HG03354 (cell line): Measurements from ENCODE around the gene TNFRSF4.
"Not testable (repeated sequence)": the region's sequence is repeated elsewhere in the genome, so short reads cannot be mapped to it uniquely, and the experiment has no call there.

Experiments used
- ATAC-seq: cut with Tn5 transposase; IDR thresholded peaks from one replicate; pipeline ENCODE4 v1.9.1; 2021; ENCODE audit warnings: mild to moderate bottlenecking; ENCODE audit not compliant: unreplicated experiment, poor library complexity, severe bottlenecking

Gene TNFRSF4

DNA sequence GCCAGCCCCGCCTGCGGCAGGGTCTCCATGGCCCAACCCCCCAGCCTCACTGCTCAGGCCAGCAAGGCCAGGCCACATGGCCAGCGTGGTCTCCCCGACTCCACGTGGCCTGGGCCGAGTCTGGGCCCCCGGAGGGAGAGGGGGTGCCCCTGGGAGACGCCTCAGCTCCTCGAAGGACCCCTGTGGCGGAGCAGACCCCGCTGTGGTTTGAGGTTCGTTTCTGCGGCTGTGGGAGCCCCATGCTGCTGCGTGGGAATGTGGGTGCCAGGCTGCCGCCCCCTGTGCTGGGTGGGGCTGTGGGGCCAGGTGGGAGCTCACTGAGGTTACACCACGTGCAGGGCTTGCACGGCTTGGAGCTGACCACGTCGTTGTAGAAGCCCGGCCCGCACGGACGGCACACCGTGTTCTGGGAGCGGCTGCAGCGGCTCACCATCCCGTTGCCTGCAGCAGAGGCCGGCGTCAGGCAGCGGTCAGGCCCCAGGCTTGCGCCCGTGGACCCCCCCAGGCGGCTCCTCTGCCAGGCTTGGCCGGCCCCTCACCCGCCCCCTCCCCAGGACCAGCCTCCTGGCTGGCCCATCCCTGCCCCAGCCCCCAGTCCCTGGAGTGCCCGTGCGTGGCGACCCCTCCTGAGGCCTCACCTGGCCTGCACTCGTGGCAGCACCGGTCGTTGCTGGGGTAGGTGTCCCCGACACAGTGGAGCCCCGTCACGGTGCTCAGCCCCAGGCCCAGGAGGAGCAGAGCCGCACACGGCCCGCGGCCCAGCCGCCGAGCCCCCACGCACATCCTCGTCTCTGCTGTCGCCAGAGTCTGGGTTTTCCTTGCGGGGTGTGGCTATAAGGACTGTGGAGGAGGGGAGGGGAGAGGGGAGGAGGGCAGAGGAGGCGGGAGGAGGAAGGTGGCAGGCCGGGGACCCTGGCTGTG lies at the start of gene TNFRSF4:
Gene TNFRSF4 (minus strand): TSS at position 809 of the 921 bp plus-strand sequence. CDS start 26 bp downstream, at position 783.
- no peak for ATAC-seq

DNA sequence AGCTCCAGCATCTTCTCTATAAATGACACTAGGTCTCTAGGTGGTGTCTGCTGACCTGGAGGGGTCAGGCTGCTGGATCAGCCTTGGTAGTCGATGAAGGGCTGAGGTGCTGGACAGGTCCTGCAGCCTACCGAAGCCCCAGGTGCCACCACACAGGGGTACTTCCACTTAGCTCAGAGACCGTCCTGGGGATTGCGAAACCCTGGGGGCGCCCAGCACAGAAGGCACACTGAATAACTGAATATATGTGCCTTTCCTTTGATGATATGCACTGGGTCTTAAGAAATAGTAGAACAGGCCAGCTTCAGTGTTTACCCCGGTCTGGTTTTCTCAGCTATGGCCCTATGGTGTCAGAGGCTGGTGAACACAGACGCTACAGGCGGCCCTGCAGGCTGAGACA lies 48.8 kb upstream of the TNFRSF4 start:
- ATAC-seq = no peak

DNA sequence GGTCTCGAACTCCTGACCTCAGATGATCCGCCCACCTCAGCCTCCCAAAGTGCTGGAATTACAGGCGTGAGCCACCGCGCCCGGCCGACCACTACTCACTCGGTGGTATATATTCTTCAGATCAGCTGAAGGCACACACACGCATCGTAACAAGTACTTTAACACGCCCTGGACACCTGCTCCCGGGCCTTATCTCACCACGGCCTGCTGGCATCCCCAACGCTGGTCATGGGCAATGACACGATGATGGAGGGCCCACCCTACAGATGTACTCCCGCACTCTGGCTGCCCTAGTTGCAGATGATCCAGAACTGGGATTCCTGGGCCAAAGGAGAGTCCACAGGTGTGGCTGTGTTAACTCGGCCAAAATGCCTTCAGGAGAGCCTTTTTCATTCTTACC lies 48.1 kb upstream of the TNFRSF4 start:
- no peak for ATAC-seq

DNA sequence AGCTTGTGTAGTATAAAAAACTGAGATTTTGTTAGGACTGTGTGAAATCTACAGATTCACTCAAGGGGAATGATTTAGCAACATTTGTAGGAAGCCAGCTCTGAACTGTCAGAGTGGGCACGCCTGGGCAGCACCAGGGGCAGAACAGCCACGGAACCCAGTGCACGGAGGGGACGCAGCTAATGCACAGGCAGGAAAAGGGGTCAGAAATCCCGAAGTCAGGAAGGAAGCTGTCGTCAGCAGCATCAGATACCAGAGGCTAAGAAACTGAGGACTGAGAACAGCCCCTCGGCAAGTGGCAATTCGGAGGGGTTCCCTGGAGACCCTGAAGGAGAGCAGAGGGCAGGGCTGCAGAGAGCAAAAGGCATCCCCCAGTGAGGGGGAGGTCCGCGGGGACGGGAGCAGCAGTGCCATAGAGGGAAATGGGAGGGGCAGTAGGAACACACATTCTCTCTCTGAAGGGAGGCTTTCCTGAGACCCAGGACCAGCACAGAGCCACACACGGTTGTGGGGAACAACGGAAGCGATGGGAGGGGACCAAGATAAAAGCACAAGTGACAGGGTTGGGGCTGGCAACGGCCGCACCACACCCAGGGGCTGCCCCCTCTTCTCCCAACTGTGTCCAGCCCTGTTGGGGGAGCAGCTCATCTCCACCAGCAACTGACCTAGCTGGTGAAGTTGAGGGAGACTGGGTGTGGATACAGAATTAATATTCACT lies 47.0 kb upstream of the TNFRSF4 start:
- no peak for ATAC-seq

DNA sequence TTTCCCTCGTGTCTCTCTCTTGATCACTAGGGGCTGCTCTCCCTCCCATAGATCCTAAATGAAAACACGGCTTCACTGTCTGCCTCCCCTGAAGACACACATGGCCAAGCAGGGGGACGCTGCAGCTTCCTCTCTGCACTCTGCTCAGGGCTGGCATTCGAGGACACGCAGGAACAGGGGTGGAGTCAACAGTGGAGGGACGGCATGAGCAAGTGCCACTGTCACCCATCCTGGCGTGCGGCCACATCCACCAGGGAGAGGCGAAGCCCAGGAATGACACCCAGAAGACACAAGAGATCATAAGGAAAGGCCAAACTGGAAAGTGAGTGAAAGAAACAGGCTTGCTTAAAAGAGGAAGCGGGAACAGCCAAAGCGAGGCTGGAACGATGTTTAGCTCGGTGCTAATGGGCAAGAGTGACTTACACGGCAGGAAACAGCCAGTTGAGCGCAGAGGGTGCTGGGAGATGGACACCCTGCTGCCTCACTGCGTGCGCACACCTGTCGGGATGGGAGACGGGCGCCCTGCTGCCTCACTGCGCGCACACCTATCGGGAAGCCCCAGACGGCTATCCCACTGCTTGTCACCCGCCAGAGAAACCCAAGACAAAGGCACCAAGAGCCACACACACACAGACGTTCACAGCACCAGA lies 46.1 kb upstream of the TNFRSF4 start:
- no peak for ATAC-seq

DNA sequence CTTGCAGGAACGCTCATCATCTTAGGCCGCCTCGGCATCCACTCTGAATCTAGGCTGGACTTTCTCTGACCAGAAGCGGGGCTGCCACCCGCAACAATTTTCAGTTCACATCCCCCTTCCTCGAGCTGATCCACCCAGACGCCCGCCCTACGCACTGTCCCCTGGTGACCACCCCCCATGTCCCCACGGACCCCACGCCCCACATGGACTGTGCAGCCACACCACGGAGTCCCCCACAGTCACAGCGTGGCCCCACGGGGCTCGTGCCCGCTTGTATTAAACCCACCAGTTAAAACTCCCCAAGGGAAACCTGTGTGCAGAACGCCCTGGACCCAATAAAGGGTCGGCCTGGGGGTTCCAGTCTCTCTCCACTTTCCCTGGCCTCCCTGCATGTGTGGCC lies 45.6 kb upstream of the TNFRSF4 start:
- ATAC-seq = no peak

DNA sequence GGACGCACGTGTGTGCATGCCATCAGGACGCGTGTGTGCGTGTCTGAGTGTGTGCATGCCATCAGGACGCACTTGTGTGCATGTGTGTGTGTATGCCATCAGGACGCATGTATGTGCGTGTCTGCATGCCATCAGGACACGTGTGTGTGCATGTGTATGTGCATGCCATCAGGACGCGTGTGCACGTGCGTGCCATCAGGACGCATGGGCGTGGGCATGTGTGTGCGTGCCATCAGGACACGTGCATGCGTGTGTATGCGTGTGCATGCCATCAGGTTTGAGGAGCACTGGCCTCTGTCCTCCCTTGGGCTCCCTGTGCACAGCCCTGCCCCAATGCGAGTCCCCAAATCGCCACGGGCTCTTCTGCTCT lies 45.2 kb upstream of the TNFRSF4 start:
- no peak for ATAC-seq

DNA sequence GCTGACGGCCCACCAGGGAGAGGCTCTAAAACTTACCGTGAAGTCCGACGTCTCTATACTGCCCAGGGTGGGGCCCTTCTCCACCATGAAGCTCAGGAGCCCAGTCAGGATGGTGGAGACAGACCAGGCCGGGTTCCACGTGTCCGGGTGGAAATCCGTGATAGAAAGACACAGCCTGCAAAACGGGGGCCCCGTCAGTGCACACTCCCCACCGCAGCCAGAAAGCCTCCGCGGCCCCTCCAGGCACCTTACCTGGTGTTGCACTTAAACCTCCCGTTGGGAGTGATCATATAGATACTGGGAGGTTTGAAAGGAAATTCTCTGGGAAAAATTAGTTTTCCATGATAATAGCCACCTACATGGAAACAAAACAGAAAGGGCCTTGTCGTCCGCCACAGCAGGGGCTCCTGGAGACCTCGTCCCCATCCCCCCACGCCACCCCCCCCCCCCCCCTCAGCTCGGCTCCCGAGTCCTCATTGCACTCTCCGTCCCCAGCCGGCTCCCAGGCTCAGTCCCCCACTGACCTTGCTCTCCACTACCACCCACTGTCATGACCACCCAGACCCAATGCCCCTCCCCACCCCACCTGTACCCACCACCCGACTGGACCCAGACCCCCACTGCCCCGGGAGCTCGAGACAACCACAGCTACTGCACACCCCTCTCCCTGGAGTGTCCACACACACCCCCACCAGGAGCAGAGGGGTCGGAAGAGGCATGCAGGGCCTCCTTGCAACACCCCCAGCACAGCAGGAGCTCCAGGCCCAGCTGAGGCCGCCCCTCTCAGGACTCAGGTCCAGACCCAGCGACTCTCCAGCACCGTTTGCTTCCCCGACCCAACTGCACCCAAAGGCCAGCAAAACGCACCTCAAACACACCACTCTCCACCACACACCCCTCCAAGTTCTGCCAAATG lies 43.3 kb upstream of the TNFRSF4 start:
- ATAC-seq = no peak

DNA sequence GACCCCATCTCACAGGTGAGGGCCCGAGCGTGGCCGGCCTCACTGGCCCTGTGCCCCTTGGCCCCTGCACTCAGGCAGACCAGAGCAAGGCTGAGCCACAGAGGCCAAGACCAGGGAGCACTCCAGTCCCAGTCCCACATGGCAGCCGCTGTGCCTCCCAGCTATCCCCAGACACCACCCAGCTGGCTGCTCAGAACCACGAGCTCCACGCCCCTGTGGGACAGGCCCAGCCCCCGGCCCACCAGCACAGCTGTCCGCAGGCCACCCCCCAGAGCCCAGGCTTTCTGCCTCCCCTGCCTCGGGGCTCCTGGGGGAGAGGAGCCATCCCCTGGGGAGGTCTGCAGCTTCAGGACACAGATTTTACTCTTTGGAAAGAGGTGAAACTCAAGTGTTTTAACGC lies 41.7 kb upstream of the TNFRSF4 start:
- ATAC-seq = no peak

DNA sequence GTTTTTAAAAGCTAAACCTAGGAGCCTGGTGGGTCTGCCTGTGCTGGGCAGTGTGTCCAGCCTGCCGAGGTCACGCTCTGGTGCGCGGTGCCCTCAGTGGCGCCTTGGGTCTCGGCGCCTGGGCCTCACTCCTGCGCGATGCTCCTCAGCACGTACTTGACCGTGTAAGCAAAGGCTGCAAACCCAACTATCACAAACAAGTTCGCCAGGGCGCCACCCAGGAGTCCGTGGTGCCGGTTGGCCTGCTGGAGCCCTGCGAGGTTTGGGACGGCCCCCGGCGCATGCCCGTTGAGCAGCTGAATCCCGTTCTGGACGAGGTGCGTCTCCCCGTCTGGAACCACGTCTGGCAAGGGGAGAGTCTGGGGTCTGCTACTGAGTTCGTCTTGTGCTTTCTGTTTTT lies 41.1 kb upstream of the TNFRSF4 start:
- no peak for ATAC-seq

DNA sequence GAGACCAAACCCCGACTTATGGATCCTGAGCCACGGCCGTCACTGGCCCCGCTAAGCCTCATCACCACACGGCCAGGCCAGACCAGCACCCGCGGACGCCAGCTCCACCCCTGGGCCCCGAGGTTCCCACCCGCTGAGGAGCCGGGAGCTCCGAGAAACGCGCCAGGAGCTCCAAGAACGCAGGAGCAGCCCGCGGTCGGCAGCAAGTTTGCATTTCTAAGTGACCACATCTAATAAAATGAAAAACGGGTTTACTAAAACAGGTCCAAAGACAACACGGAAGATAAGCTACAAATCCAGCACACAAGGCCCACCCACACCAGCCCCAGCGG lies 40.7 kb upstream of the TNFRSF4 start:
- no peak for ATAC-seq

DNA sequence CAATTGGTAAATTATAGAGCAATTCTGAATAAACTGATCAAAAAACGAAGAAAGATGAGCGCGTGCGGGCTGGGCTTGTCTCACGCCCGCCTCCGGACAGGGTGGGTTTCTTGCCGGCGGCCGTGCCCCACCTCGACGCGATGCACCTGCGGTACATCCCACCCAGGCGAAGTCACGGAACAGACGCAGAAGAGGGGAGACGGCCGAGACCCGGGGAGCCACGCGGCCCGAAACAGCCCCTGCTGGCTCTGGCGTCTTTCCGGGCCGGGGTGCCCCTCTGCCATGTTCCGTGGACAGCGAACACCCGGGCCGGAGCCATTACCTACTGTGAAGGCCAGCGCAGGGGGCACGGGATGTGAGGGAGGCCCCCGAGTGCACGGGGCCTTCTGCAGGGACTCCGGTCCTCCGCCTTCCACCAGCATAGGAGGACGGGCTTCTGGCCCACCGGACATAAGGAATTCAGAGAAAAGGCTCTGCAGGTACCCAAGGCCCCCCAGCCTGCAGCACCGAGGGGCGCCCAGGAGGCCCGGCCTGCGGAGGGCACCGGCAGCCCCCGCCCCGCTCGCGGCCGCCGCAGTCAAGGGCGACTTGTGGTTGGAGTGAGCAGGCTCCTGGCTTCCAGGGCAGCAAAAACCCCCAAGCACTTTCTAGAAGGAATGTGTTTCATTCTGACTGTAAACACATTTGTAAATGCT lies 40.2 kb upstream of the TNFRSF4 start:
- no peak for ATAC-seq

DNA sequence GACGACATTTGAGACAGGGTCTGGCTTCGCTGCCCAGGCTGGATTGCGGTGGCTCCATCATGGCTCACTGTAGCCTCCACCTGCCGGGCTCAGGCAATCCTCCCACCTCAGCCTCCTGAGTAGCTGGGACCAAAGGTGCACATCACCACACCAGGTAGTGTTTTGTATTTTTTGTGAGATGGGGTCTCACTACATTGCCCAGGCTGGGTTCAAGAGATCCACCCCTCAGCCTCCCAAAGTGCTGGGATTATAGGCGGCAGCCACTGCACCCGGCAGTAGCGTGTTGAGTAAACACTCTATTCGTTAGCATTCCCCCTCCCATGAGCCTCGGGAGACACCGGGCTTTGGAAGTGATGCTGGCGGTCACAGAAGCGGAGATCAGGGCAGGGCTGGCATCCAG lies 39.4 kb upstream of the TNFRSF4 start:
- ATAC-seq = no peak

DNA sequence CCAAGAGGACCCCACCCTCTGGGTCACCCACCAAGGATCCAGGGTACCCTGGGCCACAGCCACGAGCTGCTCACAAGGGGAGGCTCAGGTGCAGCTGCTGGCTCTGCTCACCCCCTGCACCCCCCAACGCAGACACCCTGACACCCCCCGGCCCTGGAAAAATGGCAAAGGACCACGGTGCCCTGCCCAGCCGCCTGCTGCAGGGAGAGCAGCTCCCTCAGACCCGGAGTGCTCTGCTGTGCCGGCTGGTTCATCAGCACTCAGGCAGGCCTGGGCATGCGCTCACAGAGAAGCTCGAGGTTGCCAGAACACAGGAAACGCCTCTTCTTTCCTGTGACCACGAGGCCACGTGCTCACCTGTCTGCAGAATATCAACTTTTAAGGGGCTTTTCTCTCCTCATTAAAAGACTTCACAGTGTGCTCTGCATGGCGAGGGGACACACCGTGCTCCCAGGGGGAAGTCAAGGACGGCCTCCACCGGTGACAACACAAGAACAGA lies 36.9 kb upstream of the TNFRSF4 start:
- no peak for ATAC-seq

DNA sequence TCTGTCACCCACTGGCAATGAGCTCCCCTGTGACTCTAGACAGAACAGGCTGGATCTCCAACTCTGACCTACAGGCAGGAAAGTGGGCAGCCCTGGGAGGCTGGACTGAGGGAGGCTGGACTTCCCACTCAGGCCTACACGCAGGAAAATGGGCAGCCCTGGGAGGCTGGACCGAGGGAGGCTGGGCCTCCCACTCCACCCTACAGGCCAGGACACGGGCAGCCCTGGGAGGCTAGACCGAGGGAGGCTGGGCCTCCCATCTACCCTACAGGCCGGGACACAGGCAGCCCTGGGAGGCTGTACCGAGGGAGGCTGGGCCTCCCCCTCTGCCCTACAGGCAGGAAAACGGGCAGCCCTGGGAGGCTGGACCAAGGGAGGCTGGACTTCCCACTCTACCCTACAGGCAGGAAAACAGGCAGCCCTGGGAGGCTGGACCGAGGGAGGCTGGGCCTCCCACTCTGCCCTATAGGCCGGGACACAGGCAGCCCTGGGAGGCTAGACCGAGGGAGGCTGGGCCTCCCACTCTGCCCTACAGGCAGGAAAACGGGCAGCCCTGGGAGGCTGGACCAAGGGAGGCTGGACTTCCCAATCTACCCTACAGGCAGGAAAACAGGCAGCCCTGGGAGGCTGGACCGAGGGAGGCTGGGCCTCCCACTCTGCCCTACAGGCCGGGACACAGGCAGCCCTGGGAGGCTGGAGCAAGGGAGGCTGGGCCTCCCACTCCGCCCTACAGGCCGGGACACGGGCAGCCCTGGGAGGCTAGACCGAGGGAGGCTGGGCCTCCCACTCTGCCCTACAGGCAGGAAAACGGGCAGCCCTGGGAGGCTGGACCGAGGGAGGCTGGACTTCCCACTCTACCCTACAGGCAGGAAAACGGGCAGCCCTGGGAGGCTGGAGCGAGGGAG lies 34.3 kb upstream of the TNFRSF4 start:
- ATAC-seq = not testable (repeated sequence)

DNA sequence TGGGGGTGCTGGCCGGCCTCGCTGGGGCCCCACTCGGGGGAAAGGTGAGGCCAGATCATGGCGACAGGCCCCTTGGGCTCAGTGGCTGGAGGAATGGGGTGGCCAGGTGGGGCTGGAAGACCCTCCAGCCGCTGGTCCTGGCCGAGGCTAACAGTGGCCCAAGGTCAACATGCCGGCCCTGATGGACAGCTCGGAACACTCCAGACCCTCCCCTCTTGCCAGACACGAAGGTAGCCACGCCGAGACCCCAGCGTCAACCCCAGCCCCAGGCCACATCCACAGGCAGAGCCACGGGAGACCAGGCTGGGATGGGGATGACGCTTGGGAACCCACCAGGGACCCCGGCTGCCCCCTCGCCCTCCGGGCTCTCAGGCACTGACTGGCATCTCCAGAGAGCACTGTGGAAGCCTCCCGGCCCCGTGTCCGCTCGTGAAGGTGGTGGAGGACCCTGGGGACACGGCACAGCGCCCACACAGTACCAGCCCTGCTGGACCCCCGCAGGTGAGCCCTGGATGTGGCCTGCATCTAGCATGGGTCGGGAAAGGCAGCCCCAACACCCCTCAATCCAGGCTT lies 33.5 kb upstream of the TNFRSF4 start:
- no peak for ATAC-seq

DNA sequence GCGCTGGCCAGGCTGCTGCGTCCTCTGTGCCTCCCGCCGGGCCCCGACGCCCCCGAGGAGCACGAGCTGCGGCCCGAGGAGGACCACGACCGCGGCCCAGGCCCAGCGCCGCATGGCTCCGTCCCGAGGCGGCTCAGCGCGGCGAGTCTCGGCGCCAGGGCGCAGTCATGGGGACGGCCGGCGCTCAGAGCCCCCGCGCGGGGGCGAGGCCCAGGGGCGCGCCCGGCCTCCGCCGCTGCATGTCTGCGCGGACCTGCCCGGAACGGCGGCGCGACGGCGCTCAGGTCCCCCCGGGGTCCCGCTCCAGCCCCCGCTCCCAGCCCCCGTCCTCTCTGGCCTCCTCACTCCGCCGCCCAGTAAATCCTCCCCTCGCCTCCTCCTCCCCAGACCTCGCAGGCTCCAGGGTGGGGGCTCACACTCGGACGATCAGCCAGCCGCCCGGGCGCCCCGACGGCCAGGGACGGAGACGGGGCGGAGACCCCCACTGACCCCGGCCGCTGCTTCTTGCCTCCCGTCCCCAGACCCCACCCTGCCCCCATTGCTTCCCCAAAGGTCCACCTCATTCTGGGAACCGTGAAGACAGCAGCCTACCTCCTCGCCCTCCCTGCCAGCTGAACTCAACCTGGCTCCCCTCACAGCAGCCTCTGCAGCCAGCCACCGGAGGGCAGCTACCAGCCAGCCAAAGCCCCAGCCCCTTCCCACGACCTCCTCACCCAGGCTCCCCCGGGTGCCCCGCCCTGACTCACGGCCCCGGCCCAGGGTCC lies 32.8 kb upstream of the TNFRSF4 start, which contains the start of gene C1QTNF12:
Gene C1QTNF12 (minus strand): TSS at position 146 of the 764 bp plus-strand sequence. CDS start 32 bp downstream, at position 114.
- no peak for ATAC-seq
